ENCODE results near the gene CRKL. TPM values are rescaled to one million over a fixed set of nuclear protein-coding genes. Genes with fewer than 3 reads are reported as not detected.

Gene CRKL
- total RNA-seq, 1 donor from 2014 or later: 91.0 TPM

DNA sequence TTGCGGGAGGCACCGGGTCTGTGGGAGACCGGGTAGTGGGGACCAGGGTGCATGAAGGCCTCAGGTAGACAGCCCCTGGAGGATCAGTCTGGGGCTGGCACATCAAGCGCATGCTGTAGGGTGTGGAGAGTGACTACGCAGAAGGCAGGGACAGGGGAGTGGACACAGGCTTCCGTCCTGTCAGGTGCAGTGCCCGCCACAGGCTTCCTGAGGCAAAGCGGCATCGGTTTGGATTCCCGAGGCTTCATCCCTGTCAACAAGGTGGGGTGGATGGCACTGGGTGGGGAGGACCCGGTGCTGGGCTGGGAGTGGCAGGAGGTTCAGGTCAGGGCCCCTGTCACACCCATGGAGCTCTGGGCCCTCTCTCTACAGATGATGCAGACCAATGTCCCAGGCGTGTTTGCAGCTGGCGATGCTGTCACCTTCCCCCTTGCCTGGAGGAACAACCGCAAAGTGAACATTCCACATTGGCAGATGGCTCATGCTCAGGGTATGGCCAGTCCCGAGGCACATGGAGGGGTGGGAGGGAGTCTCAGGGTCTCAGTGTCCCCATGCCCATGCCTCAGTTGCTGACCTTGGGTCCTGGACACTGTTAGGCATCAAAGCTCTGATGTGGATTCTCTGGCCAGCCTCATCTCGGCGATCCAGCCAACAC lies 60.4 kb downstream of the CRKL start:
- Histone ChIP-seq H3K9ac (no peak overlapping the region), H3K27me3 (no peaks in the 10 kb centered on the region), H3K9me3 (ENCODE audit: low read depth) (no peaks in the 10 kb centered on the region), H3K4me1 (peaks cover 31% of the 10 kb centered on the region), H3F3A (ENCODE audit: low read depth) (peaks cover 31% of the 10 kb centered on the region), H2AFZ (replicated peaks) (no peak overlapping the region), H3K4me3 (no peak overlapping the region), H3K27ac (no peak overlapping the region), H4K20me1 (ENCODE audit: low read depth) (no peaks in the 10 kb centered on the region), H3K79me2 (ENCODE audit: low read depth) (peaks cover 13% of the 10 kb centered on the region), H3K4me2 (no peak overlapping the region), H3K36me3 (no peaks in the 10 kb centered on the region)
- Mint-ChIP-seq H3K9me3 (no peaks in the 10 kb centered on the region), H3K36me3 (no peaks in the 10 kb centered on the region), H3K27ac (no peak overlapping the region), H3K27me3 (ENCODE audit: insufficient read depth, low read depth) (peaks cover 18% of the 10 kb centered on the region), H3K4me1 (peaks cover 19% of the 10 kb centered on the region), H3K4me3 (no peak overlapping the region)
- no peak for DNase-seq (ENCODE audit: low spot score)
- TF ChIP-seq EZH2phosphoT487 (IDR thresholded peaks at IDR 0.05) (no peak), EZH2 (IDR thresholded peaks at IDR 0.05) (no peak)
- TF ChIP-seq, protein P1, sequence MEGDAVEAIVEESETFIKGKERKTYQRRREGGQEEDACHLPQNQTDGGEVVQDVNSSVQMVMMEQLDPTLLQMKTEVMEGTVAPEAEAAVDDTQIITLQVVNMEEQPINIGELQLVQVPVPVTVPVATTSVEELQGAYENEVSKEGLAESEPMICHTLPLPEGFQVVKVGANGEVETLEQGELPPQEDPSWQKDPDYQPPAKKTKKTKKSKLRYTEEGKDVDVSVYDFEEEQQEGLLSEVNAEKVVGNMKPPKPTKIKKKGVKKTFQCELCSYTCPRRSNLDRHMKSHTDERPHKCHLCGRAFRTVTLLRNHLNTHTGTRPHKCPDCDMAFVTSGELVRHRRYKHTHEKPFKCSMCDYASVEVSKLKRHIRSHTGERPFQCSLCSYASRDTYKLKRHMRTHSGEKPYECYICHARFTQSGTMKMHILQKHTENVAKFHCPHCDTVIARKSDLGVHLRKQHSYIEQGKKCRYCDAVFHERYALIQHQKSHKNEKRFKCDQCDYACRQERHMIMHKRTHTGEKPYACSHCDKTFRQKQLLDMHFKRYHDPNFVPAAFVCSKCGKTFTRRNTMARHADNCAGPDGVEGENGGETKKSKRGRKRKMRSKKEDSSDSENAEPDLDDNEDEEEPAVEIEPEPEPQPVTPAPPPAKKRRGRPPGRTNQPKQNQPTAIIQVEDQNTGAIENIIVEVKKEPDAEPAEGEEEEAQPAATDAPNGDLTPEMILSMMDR (IDR thresholded peaks at IDR 0.05): no peak

DNA sequence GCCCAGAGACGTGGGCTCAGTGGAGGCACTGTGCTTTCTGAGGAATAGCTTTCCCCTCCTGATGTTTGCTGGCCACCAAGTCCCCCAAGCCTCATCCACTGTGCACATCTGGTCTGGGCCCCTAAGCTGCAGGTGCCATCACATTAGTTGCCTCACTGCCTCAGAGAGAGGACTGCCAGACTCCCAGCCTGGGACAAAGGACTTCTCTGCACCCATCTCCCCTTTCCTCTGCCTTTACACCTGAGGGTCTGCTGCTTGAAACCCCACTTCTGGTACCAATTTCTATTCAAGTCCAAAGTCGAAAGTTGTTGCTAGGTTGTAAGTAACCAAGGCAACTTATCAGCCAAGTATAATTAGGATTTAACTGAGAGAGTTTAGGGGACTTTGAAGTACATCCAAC lies 61.2 kb downstream of the CRKL start:
- peaks cover 21% of the 10 kb centered on the region for H3K79me2 ChIP-seq (ENCODE audit: low read depth)
- H3K27ac Mint-ChIP-seq: no peak overlapping the region
- H3K36me3 Mint-ChIP-seq: no peaks in the 10 kb centered on the region
- H3K4me3 ChIP-seq: no peak overlapping the region
- H3K27me3 ChIP-seq: no peaks in the 10 kb centered on the region
- no peaks in the 10 kb centered on the region for H4K20me1 ChIP-seq (ENCODE audit: low read depth)
- no peak overlapping the region for H3K4me2 ChIP-seq
- no peaks in the 10 kb centered on the region for H3K9me3 Mint-ChIP-seq
- H3K4me1 Mint-ChIP-seq: peaks cover 24% of the 10 kb centered on the region
- no peak for DNase-seq (ENCODE audit: low spot score)
- peaks cover 18% of the 10 kb centered on the region for H3K27me3 Mint-ChIP-seq (ENCODE audit: insufficient read depth, low read depth)
- H2AFZ ChIP-seq (replicated peaks): no peak overlapping the region
- H3K4me1 ChIP-seq: peaks cover 29% of the 10 kb centered on the region
- H3K27ac ChIP-seq: no peak overlapping the region
- peaks cover 28% of the 10 kb centered on the region for H3F3A ChIP-seq (ENCODE audit: low read depth)
- H3K4me3 Mint-ChIP-seq: no peak overlapping the region
- H3K9me3 ChIP-seq (ENCODE audit: low read depth): no peaks in the 10 kb centered on the region
- TF ChIP-seq EZH2 (IDR thresholded peaks at IDR 0.05): no peak
- TF ChIP-seq, protein P1 (IDR thresholded peaks at IDR 0.05): no peak
- TF ChIP-seq EZH2phosphoT487 (IDR thresholded peaks at IDR 0.05): no peak
- H3K9ac ChIP-seq: no peak overlapping the region
- no peaks in the 10 kb centered on the region for H3K36me3 ChIP-seq

DNA sequence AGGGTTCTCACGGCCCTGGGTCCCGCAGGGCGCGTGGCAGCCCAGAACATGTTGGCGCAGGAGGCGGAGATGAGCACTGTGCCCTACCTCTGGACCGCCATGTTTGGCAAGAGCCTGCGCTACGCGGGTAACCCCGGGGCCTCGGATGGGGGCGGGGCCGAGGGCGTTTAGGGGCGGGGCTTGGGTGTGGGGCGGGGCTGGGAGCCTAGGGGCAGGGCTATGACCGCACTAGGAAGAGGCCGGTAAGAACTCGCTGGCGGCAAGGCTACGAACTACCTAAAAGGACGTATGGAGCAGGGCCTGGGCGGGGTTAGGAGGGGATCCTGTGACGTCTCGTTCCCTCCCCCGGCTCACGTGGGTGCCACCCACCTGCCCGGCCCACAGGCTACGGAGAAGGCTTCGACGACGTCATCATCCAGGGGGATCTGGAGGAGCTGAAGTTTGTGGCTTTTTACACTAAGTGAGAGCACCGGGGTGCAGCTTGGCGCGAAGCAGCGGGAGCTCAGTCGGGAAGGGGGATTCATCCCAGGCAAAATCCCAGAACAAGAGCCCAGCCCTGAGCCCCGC lies 62.1 kb downstream of the CRKL start:
- no peak overlapping the region for H3K9ac ChIP-seq
- no peak overlapping the region for H3K27ac ChIP-seq

More for the DNA sequence above, 62.1 kb downstream of the CRKL start:
- DNase-seq (ENCODE audit: low spot score): peak; percentile 95
- Mint-ChIP-seq H3K4me1 (peaks cover 29% of the 10 kb centered on the region), H3K36me3 (peaks cover 6% of the 10 kb centered on the region), H3K27ac (peak overlapping the region; percentile 80), H3K9me3 (no peaks in the 10 kb centered on the region), H3K27me3 (ENCODE audit: insufficient read depth, low read depth) (peaks cover 14% of the 10 kb centered on the region), H3K4me3 (peak overlapping the region; percentile 77)
- H3K36me3 ChIP-seq: no peaks in the 10 kb centered on the region
- peak overlapping the region; percentile 27 for H3K4me3 ChIP-seq
- H3K27me3 ChIP-seq: no peaks in the 10 kb centered on the region
- H3K4me1 ChIP-seq: peaks cover 24% of the 10 kb centered on the region
- no peak for TF ChIP-seq EZH2phosphoT487 (IDR thresholded peaks at IDR 0.05)
- TF ChIP-seq EZH2 (IDR thresholded peaks at IDR 0.05): no peak
- TF ChIP-seq, protein P1 (IDR thresholded peaks at IDR 0.05): no peak
- H3F3A ChIP-seq (ENCODE audit: low read depth): peaks cover 28% of the 10 kb centered on the region
- peaks cover 22% of the 10 kb centered on the region for H3K79me2 ChIP-seq (ENCODE audit: low read depth)
- peak overlapping the region; percentile 67 for H3K4me2 ChIP-seq
- no peaks in the 10 kb centered on the region for H3K9me3 ChIP-seq (ENCODE audit: low read depth)
- peak overlapping the region; percentile 48 for H2AFZ ChIP-seq (replicated peaks)
- no peaks in the 10 kb centered on the region for H4K20me1 ChIP-seq (ENCODE audit: low read depth)

Measured in neural progenitor cell (in vitro differentiated cells).